Measurements from ENCODE around the gene SNAP25.

Gene SNAP25

GRCh38 chr20:10217721-10218410 lies 764 bp upstream of the SNAP25 start:
- peak; percentile 55 for DNase-seq

GRCh38 chr20:10219452-10219791 lies 792 bp downstream of the SNAP25 start:
- peak; percentile 88 for DNase-seq

- DNase-seq, result no peak
These were observed 1.5 kb downstream of the SNAP25 start for GRCh38 chr20:10219993-10220750.

- no peak for DNase-seq
These were observed 2.4 kb downstream of the SNAP25 start for GRCh38 chr20:10221021-10221420.

GRCh38 chr20:10225439-10226060 lies 6.9 kb downstream of the SNAP25 start:
- DNase-seq, result no peak

GRCh38 chr20:10228330-10228729 lies 9.7 kb downstream of the SNAP25 start:
- DNase-seq, result no peak

GRCh38 chr20:10231290-10231689 lies 12.7 kb downstream of the SNAP25 start:
- no peak for DNase-seq

GRCh38 chr20:10236540-10237533 lies 18.2 kb downstream of the SNAP25 start:
- DNase-seq, result no peak

GRCh38 chr20:10239954-10240353 lies 21.3 kb downstream of the SNAP25 start:
- no peak for DNase-seq

GRCh38 chr20:10240655-10241054 lies 22.0 kb downstream of the SNAP25 start:
- no peak for DNase-seq

GRCh38 chr20:10242166-10242565 lies 23.5 kb downstream of the SNAP25 start:
- no peak for DNase-seq

- no peak for DNase-seq
These were observed 28.8 kb downstream of the SNAP25 start for GRCh38 chr20:10247440-10247839.

- DNase-seq, result no peak
These were observed 30.6 kb downstream of the SNAP25 start for GRCh38 chr20:10249048-10249770.

GRCh38 chr20:10249822-10250221 lies 31.2 kb downstream of the SNAP25 start:
- DNase-seq, result no peak

- no peak for DNase-seq
These were observed 32.3 kb downstream of the SNAP25 start for GRCh38 chr20:10250902-10251301.

GRCh38 chr20:10253780-10254179 lies 35.1 kb downstream of the SNAP25 start:
- no peak for DNase-seq

GRCh38 chr20:10255846-10256245 lies 37.2 kb downstream of the SNAP25 start:
- DNase-seq, result no peak

GRCh38 chr20:10259166-10259565 lies 40.5 kb downstream of the SNAP25 start:
- no peak for DNase-seq

GRCh38 chr20:10260316-10260715 lies 41.7 kb downstream of the SNAP25 start:
- DNase-seq, result no peak

- DNase-seq, result no peak
These were observed 43.1 kb downstream of the SNAP25 start for GRCh38 chr20:10261702-10262101.

GRCh38 chr20:10263385-10264165 lies 44.9 kb downstream of the SNAP25 start:
- DNase-seq, result no peak
